Stimulated activated CD4-positive, alpha-beta T cell treated with anti-CD3 and anti-CD28 coated beads, Interleukin-1b, Interleukin-23, amount 100 ng/mL, for 48 hours (primary cell): Measurements from ENCODE around the gene ATXN1L.
"Not testable (repeated sequence)": the region's sequence is repeated elsewhere in the genome, so short reads cannot be mapped to it uniquely, and the experiment has no call there.

Experiments used
- DNase-seq: peaks from one replicate; pipeline ENCODE4 v3.0.0-alpha.2; 2020

ATXN1L gene, protein sequence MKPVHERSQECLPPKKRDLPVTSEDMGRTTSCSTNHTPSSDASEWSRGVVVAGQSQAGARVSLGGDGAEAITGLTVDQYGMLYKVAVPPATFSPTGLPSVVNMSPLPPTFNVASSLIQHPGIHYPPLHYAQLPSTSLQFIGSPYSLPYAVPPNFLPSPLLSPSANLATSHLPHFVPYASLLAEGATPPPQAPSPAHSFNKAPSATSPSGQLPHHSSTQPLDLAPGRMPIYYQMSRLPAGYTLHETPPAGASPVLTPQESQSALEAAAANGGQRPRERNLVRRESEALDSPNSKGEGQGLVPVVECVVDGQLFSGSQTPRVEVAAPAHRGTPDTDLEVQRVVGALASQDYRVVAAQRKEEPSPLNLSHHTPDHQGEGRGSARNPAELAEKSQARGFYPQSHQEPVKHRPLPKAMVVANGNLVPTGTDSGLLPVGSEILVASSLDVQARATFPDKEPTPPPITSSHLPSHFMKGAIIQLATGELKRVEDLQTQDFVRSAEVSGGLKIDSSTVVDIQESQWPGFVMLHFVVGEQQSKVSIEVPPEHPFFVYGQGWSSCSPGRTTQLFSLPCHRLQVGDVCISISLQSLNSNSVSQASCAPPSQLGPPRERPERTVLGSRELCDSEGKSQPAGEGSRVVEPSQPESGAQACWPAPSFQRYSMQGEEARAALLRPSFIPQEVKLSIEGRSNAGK

DNA sequence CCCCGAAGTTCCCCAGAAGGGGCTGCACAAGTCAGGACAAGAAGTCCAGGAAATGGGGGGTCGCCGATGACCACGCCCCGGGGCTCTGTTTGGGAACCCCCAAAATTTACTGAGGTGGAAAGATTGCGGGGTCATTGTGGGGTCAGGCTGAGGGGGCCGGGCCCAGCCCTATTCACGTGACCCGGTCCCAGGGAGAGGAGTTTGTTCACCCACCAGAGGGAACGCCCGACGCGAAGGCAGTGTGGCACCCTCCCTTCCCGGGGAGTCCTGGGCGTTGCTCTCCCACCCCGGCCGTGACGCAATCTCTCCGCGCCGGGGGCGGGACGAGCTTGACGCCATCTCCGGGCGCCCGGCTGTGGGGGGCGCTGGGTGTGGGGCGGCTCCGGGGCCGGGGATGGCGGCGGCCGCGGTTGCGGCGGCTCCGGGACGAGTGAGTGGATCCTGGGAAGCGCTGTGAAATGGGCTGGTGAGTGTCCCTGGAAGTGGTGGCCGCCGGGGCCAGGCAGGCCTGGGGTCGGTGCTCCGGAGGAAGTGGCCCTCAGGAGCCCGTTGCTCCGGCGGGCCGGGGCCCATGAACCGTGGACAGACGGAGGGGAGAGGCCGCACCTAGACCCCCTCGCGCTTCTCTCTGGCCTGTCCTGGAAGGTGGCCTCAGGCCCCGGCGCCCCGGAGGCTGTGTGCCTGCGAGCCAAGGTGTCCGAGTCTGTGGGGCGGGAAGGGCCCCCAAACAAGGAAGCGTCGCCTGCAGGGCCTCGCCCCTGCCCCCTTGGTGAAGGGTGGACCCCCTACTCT, at the start of gene ATXN1L:
Gene ATXN1L, plus strand, starts transcription at position 338 of the 792 bp plus-strand sequence. CDS start 3,765 bp downstream, outside the sequence.
- DNase-seq: peak; percentile 93

DNA sequence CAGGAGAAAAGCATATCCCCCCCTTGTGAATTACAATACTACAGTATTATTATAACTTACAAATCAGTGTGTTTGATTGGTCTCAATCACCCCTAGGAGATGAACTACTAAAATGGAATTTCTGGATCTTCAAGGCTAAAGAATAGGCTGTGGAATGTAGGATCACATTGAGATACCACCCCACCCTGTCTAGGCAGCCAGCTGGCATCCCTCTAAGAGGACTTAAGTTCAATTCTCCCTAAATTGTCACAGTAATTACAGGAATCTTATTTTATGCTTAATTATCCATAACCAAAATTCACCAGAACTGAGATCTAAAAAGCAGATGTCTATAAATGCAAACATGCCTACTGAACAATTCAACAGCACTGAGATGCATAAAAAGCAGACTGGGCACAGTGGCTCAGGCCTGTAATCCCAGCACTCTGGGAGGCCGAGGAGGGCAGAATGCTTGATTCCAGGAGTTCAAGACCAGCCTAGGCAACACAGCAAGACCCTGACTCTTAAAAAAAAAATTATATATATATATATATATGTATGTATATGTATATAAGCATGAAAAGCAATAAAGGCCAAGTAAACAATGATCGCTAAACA, 49.2 kb upstream of the ATXN1L start:
- no peak for DNase-seq

- DNase-seq: no peak
These were observed 42.5 kb upstream of the ATXN1L start for GRCh38 chr16:71803305-71803690.

GRCh38 chr16:71807905-71808592, 37.7 kb upstream of the ATXN1L start:
- peak; percentile 52 for DNase-seq

GRCh38 chr16:71808593-71809459, 37.0 kb upstream of the ATXN1L start, which contains the start of gene AP1G1:
TSS of gene AP1G1 (minus strand) at chr16:71808834. CDS start at chr16:71789479, 19,355 bp downstream.
- DNase-seq: peak; percentile 96

DNA sequence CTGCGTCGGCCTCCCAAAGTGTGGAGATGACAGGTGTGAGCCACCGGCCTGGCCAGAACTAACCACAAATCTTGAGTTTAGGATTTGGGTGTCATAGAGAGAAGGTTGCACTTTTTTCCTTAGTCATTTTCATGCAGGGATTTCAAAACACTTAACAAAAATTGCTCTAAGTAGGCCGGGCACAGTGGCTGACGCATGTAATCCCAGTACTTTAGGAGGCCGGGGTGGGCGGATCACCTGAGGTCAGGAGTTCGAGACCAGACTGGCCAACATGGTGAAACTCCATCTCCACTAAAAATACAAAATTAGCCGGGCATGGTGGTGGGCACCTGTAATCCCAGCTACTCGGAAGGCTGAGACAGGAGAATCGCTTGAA, 35.6 kb upstream of the ATXN1L start:
- peak; percentile 16 for DNase-seq

- no peak for DNase-seq
These were observed 34.4 kb upstream of the ATXN1L start for GRCh38 chr16:71811261-71811803.

GRCh38 chr16:71817155-71817500, 28.6 kb upstream of the ATXN1L start:
- not testable (repeated sequence) for DNase-seq

DNA sequence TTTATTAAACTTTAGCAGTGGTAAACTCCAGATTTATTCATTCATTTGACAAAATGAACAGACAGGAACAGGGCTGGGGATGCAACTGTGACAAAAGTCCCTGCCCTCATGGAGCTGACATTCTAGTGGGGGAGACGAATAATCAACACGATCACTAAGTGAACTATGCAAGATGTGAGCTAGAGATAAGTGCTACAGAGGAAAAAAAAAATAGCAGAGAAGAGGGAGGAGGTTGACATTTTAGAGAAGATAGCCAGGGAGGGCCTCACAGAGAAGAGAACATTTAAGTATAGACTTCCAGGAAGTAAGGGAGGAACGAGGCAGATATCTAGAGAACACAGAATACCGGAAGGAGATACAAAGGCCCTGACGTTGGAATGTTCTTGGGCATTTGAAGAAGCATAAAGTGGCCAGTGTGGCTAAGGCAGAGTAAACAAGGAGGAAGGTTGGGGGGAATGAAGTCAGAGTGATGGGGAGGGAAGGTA, 19.2 kb upstream of the ATXN1L start:
- DNase-seq: no peak

- no peak for DNase-seq
These were observed 15.4 kb upstream of the ATXN1L start for GRCh38 chr16:71830359-71830758.

DNA sequence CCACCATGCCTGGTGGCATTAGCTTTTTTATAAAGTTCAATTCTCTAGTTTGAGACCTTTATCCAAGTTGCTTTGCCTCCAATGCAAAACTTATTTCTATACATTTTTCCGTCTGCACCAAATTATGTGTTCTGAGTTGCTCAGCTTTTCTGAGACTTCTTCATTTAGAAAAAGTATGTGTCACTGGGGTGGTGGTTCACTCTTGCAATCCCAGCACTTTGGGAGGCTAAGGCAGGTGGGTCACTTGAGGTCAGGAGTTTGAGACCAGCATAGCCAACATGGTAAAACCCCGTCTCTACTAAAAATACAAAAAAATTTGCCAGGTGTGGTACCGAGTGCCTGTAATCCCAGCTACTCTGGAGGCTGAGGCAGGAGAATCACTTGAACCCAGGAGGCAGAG, 14.1 kb upstream of the ATXN1L start:
- DNase-seq: not testable (repeated sequence)

GRCh38 chr16:71832112-71832511, 13.7 kb upstream of the ATXN1L start:
- DNase-seq: not testable (repeated sequence)

- no peak for DNase-seq
These were observed 11.5 kb upstream of the ATXN1L start for GRCh38 chr16:71834291-71834690.

- no peak for DNase-seq
These were observed 8.6 kb upstream of the ATXN1L start for GRCh38 chr16:71837150-71837549.

DNA sequence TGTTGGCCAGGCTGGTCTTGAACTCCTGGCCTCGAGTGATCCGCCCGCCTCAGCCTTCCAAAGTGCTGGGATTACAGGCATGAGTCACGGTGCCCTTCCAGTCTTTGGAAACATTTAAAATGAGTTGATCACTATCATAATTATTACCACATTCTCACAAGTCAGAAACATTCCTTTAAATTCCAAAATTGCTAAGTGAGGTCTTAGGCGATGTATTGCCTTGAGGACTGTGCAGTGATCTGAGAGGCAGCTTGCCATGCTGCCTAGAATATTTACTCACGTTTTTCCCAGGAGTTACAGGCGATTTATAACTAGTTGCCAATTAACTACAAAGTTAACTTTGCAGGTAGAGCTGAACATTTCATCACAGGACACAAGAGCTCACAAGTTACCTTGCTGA, 5.7 kb upstream of the ATXN1L start:
- DNase-seq: no peak

DNA sequence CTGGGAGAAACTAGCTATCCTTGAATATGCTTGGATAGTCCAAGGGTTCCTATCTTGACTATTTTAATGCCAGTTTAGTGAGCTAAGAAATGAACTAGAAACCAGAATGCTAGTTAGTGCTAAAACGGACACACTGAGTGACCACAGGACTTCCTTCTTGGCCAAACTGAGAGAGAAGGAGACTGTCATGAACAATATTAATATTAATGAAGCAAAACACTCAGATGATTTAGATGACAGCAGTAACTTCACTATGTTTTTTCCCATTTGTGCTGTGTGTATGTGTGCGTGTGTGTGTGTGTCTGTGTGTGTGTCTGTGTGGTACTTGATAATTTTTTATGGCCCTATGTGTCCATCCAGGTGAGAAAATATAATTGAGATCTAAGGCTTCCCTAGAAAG, 2.2 kb upstream of the ATXN1L start:
- DNase-seq: no peak

DNA sequence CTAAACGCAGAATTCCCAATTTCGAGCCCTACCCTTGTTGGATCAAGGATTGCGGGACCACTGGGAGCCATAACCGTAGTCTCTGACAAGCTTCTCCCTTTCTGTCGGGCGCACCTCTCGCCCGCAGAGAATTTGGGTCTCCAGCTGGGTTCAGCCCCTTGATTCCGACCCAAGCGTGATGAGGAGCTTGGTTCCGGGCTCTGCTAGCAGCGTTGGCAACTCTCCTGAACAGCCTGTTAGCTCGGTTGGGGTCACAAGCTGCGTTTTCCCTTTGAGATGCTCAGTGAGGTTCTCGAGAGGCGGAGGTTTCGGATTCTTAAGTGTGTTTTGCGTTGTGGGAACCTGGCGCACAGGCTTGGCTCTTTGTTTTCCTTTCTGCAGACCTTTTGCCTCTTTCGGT, 655 bp downstream of the ATXN1L start:
- DNase-seq: peak; percentile 5

DNA sequence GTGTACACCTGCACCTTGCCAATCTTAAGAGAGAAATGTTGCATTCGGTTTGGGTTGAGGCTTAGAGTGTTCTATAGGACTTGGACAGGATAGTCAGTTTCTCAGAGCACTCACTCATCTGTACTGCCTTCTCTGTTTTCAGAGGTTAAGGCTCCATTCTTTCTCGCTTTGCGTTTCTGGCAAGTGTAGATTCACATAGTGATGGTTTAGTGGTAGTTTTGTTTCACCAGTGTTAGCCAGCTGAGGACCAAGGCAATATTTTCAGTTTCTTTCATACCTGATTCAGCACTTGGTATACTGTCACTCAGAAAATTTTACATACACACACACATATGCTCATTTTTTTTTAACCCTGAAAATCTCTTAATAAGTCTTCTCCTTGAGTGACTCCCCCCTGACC, 1.3 kb downstream of the ATXN1L start:
- no peak for DNase-seq

- DNase-seq: no peak
These were observed 2.8 kb downstream of the ATXN1L start for GRCh38 chr16:71848622-71849021.

DNA sequence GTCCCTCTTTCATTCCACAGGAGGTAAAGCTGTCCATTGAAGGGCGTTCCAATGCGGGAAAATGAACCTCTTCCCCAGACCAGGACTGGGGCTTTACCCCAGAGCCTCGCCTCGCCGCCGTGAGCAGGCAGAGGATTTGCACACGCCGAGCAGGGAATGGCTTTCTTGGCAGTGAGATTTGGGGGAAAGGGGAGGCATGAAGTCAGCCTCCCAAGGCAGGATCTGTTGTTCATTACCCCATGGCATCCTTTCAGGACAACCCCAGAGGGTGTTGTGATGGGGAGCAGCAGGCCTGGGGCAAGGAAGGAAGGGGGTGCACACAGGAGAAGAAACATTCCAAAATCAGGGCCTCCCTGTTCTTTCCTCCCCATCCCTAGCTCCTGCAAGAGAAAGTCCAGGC, 6.0 kb downstream of the ATXN1L start:
- DNase-seq: no peak

GRCh38 chr16:71852158-71852557, 6.4 kb downstream of the ATXN1L start:
- no peak for DNase-seq
